Osteoblast (primary cell): Measurements from ENCODE around the gene GDF2. TPM values are rescaled to one million over a fixed set of nuclear protein-coding genes. Genes with fewer than 3 reads are reported as not detected.

Experiments used
- DNase-seq: peaks from one replicate; pipeline ENCODE4 v3.0.0; 2011; ENCODE audit warnings: low spot score, mixed read lengths; ENCODE audit not compliant: insufficient read length; ENCODE audit errors: missing footprints
- H2AFZ ChIP-seq: 2 replicates; pipeline ENCODE4 v1.6.0; 2011; ENCODE audit warnings: mild to moderate bottlenecking, low read length
- H3K27ac ChIP-seq: 2 replicates; pipeline ENCODE4 v1.5.1; 2011; ENCODE audit warnings: mild to moderate bottlenecking, low read depth, low read length, moderate library complexity
- H3K27me3 ChIP-seq: 2 replicates; pipeline ENCODE4 v1.6.0; 2012; ENCODE audit warnings: mild to moderate bottlenecking, control low read depth, inconsistent platforms, low read length, moderate library complexity; ENCODE audit not compliant: insufficient read depth
- H3K36me3 ChIP-seq: 2 replicates; pipeline ENCODE4 v1.5.1; 2011; ENCODE audit warnings: mild to moderate bottlenecking, low read length, control low read depth, moderate library complexity; ENCODE audit not compliant: insufficient read depth
- H3K4me1 ChIP-seq: 2 replicates; pipeline ENCODE4 v1.5.1; 2011; ENCODE audit warnings: mild to moderate bottlenecking, low read length, control low read depth, moderate library complexity; ENCODE audit not compliant: insufficient read depth
- H3K4me2 ChIP-seq: 2 replicates; pipeline ENCODE4 v1.6.0; 2011; ENCODE audit warnings: mild to moderate bottlenecking, low read length; ENCODE audit not compliant: insufficient read depth
- H3K4me3 ChIP-seq: fragments of 200-600 bp; sonication (generic); 3 replicates; pipeline ENCODE4 v1.5.1; 2012; ENCODE audit warnings: mild to moderate bottlenecking, low read length, inconsistent platforms; ENCODE audit not compliant: insufficient read depth
- H3K79me2 ChIP-seq: 2 replicates; pipeline ENCODE4 v1.6.0; 2012; ENCODE audit warnings: mild to moderate bottlenecking, low read length, control low read depth, inconsistent platforms; ENCODE audit not compliant: insufficient read depth
- H3K9me3 ChIP-seq: 2 replicates; pipeline ENCODE4 v1.5.1; 2011; ENCODE audit warnings: low read depth, low read length, control low read depth
- H4K20me1 ChIP-seq: 2 replicates; pipeline ENCODE4 v1.6.0; 2012; ENCODE audit warnings: mild to moderate bottlenecking, low read length, control low read depth; ENCODE audit not compliant: insufficient read depth
- total RNA-seq: library from RNA; depleted of rRNA; stranded (reverse); fragments of >200 nt; gene quantifications from 2 replicates; pipeline ENCODE4 v1.2.3, GENCODE V29; 2012
- TF ChIP-seq, protein P1 (sequence below): IDR thresholded peaks from 2 replicates; pipeline ENCODE4 v1.5.1; 2011; ENCODE audit warnings: mild to moderate bottlenecking, low read depth, low read length, moderate library complexity; ENCODE audit errors: extremely low read depth

GDF2 gene
- total RNA-seq, 1 donor, result not detected

DNA sequence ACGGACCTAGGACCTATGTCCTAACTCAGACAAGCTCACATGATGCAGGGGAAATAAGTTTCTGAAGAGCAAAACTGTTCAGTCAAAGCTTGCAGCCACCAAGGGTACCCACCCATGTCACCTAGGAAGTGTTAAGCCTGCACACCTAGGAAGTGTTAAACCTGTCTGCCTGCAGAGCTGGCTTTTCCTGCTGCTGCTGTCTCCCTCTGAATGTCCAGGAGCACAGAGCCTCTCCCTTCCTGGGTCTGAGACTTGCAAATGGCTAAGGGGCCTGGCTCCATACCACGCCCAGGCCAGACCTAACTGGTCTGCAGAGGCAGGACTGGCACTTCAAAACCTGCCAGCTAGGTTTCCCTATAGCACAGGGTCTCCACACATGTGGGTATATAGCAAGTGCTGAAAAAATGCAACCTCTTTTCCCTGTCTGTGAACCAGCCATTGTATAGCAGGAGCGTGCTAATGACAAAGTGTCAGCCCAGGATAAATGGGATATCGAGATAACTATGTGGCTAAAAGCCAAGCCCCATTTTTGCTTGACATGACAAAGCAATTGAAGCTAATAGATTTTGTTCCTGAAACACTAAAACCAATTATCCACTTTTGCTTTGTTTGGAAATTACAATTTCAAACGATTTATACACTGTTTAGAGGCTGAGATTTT lies 1.5 kb downstream of the GDF2 start:
- Histone ChIP-seq H4K20me1 (no peaks in the 10 kb centered on the region), H3K27me3 (peaks cover 15% of the 10 kb centered on the region), H3K9me3 (no peaks in the 10 kb centered on the region), H3K27ac (no peak overlapping the region), H3K79me2 (no peaks in the 10 kb centered on the region), H3K4me3 (no peak overlapping the region), H3K4me1 (no peaks in the 10 kb centered on the region), H3K4me2 (no peak overlapping the region), H2AFZ (no peak overlapping the region), H3K36me3 (no peaks in the 10 kb centered on the region)
- TF ChIP-seq, protein P1, sequence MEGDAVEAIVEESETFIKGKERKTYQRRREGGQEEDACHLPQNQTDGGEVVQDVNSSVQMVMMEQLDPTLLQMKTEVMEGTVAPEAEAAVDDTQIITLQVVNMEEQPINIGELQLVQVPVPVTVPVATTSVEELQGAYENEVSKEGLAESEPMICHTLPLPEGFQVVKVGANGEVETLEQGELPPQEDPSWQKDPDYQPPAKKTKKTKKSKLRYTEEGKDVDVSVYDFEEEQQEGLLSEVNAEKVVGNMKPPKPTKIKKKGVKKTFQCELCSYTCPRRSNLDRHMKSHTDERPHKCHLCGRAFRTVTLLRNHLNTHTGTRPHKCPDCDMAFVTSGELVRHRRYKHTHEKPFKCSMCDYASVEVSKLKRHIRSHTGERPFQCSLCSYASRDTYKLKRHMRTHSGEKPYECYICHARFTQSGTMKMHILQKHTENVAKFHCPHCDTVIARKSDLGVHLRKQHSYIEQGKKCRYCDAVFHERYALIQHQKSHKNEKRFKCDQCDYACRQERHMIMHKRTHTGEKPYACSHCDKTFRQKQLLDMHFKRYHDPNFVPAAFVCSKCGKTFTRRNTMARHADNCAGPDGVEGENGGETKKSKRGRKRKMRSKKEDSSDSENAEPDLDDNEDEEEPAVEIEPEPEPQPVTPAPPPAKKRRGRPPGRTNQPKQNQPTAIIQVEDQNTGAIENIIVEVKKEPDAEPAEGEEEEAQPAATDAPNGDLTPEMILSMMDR, result no peak
- peak; percentile 61 for DNase-seq

DNA sequence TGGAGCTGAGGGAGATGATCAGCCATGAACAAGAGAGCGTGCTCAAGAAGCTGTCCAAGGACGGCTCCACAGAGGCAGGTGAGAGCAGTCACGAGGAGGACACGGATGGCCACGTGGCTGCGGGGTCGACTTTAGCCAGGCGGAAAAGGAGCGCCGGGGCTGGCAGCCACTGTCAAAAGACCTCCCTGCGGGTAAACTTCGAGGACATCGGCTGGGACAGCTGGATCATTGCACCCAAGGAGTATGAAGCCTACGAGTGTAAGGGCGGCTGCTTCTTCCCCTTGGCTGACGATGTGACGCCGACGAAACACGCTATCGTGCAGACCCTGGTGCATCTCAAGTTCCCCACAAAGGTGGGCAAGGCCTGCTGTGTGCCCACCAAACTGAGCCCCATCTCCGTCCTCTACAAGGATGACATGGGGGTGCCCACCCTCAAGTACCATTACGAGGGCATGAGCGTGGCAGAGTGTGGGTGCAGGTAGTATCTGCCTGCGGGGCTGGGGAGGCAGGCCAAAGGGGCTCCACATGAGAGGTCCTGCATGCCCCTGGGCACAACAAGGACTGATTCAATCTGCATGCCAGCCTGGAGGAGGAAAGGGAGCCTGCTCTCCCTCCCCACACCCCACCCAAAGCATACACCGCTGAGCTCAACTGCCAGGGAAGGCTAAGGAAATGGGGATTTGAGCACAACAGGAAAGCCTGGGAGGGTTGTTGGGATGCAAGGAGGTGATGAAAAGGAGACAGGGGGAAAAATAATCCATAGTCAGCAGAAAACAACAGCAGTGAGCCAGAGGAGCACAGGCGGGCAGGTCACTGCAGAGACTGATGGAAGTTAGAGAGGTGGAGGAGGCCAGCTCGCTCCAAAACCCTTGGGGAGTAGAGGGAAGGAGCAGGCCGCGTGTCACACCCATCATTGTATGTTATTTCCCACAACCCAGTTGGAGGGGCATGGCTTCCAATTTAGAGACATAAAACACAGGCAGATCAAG lies 3.3 kb downstream of the GDF2 start:
- Histone ChIP-seq H3K4me3 (no peak overlapping the region), H3K9me3 (no peaks in the 10 kb centered on the region), H2AFZ (no peak overlapping the region), H3K4me1 (no peaks in the 10 kb centered on the region), H3K79me2 (no peaks in the 10 kb centered on the region), H3K4me2 (no peak overlapping the region), H4K20me1 (no peaks in the 10 kb centered on the region), H3K27me3 (peaks cover 11% of the 10 kb centered on the region), H3K27ac (no peak overlapping the region), H3K36me3 (no peaks in the 10 kb centered on the region)
- DNase-seq, result peak; percentile 56
- TF ChIP-seq, protein P1, result no peak

DNA sequence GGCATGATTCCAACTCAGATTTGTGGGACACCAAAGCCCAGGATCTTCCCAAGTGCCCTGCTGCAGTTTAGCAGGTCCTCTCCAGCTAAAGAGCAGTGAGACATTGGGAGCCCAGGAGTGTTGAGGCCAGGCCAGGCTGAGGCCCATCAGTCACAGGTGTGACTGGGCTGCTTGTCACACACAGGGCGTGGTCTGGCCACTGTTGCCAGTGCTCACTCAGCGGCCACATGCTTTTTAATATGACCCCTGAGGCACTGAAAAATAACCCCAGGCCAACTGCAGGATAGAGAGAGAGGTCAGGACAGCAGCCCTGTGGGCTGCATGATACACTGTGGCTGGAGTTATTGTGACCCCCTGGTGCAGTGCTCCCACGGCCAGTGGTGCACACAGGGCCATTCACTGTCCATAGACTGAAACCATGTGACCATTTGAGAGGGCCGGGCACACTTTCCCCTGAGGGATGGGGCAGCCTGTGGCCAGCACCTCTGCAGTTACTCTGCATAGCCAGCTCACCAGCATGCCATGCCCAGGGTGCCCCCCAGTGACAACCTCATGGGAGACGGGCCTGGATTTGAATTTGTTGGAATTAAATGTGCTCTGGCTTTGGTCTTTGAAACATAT lies 4.2 kb downstream of the GDF2 start:
- Histone ChIP-seq H3K27me3 (peaks cover 7% of the 10 kb centered on the region), H3K27ac (no peak overlapping the region), H3K79me2 (no peaks in the 10 kb centered on the region), H2AFZ (no peak overlapping the region), H4K20me1 (no peaks in the 10 kb centered on the region), H3K36me3 (no peaks in the 10 kb centered on the region), H3K9me3 (no peaks in the 10 kb centered on the region), H3K4me3 (no peak overlapping the region), H3K4me2 (no peak overlapping the region), H3K4me1 (no peaks in the 10 kb centered on the region)
- TF ChIP-seq, protein P1, result no peak
- DNase-seq, result peak; percentile 66
